ENCODE measurements around the gene KCTD3. TPM values are rescaled to one million over a fixed set of nuclear protein-coding genes. Genes with fewer than 3 reads are reported as not detected.

KCTD3 gene
- total RNA-seq, 4 donors from 2014 or later: 61.0 to 80.5 (median 65.2) TPM

- Histone ChIP-seq H3K27me3 (no peaks in the 10 kb centered on the region), H3K9me3 (peaks cover 0 to 13% (median 4%) of the 10 kb centered on the region in 4 donors), H3K4me1 (no peaks in the 10 kb centered on the region), H3K4me3 (no peak overlapping the region), H3K36me3 (no peaks in the 10 kb centered on the region), H3K27ac (replicated peaks in 1 of 4) (no peak overlapping the region)
- TF ChIP-seq EP300 (IDR thresholded peaks at IDR 0.05) (no peak), POLR2A (IDR thresholded peaks at IDR 0.05; ENCODE audit: low read depth) (no peak), CTCF (IDR thresholded peaks at IDR 0.05) (no peak), POLR2AphosphoS5 (IDR thresholded peaks at IDR 0.05) (no peak)
- intact Hi-C loops (cut with DNase I): no loop called here
- 88% methylated on average over 1 of the region's 1 CpG for WGBS
- DNase-seq (ENCODE audit: extremely low spot score): no peak
Measured at GRCh38 chr1:215557504-215557903, 9.6 kb upstream of the KCTD3 start.

- no peaks in the 10 kb centered on the region for H3K27me3 ChIP-seq
- H3K9me3 ChIP-seq: peaks cover 0 to 13% (median 4%) of the 10 kb centered on the region in 4 donors
- DNase-seq (ENCODE audit: extremely low spot score): no peak
- no peak overlapping the region for H3K27ac ChIP-seq (replicated peaks in 1 of 4)
- TF ChIP-seq EP300 (IDR thresholded peaks at IDR 0.05) (no peak), POLR2A (IDR thresholded peaks at IDR 0.05; ENCODE audit: low read depth) (no peak), POLR2AphosphoS5 (IDR thresholded peaks at IDR 0.05) (no peak), CTCF (IDR thresholded peaks at IDR 0.05) (no peak)
- no peaks in the 10 kb centered on the region for H3K4me1 ChIP-seq
- intact Hi-C loops (cut with DNase I): no loop called here
- no peak overlapping the region for H3K4me3 ChIP-seq
- 90% methylated on average over 4 of the region's 4 CpGs for WGBS
- H3K36me3 ChIP-seq: no peaks in the 10 kb centered on the region
Measured at GRCh38 chr1:215557992-215558626, 9.0 kb upstream of the KCTD3 start.

- Histone ChIP-seq H3K27ac (replicated peaks in 1 of 4) (peak overlapping the region; percentile 93 to 95 (median 94)), H3K4me1 (peaks cover 31 to 47% (median 44%) of the 10 kb centered on the region in 4 donors), H3K27me3 (no peaks in the 10 kb centered on the region), H3K9me3 (no peaks in the 10 kb centered on the region), H3K36me3 (no peaks in the 10 kb centered on the region), H3K4me3 (peak overlapping the region; percentile 81 to 93 (median 90))
- no peak for DNase-seq (ENCODE audit: extremely low spot score)
- WGBS: 0% methylated on average over 28 of the region's 63 CpGs
- no peak for TF ChIP-seq CTCF (IDR thresholded peaks at IDR 0.05)
- TF ChIP-seq POLR2AphosphoS5 (IDR thresholded peaks at IDR 0.05): no peak
- TF ChIP-seq EP300 (IDR thresholded peaks at IDR 0.05): no peak
- TF ChIP-seq POLR2A (IDR thresholded peaks at IDR 0.05; ENCODE audit: low read depth): no peak
- intact Hi-C loops (cut with DNase I): loop anchor here (5.0 kb wide), 1 partner anchor 40 kb away; no protein-coding TSS in a partner anchor
Measured at GRCh38 chr1:215567491-215568298, 591 bp downstream of the KCTD3 start.

- WGBS: 1% methylated on average over 5 of the region's 5 CpGs
- H3K36me3 ChIP-seq: no peaks in the 10 kb centered on the region
- H3K4me1 ChIP-seq: peaks cover 37 to 53% (median 50%) of the 10 kb centered on the region in 4 donors
- H3K27me3 ChIP-seq: no peaks in the 10 kb centered on the region
- no peak for DNase-seq (ENCODE audit: extremely low spot score)
- intact Hi-C loops (cut with DNase I): loop anchor here (5.0 kb wide), 1 partner anchor 39 kb away; no protein-coding TSS in a partner anchor
- H3K9me3 ChIP-seq: no peaks in the 10 kb centered on the region
- H3K27ac ChIP-seq (replicated peaks in 1 of 4): peak overlapping the region; percentile 93 to 95 (median 94)
- peak overlapping the region; percentile 81 to 93 (median 90) for H3K4me3 ChIP-seq
- TF ChIP-seq CTCF (IDR thresholded peaks at IDR 0.05) (no peak), POLR2A (IDR thresholded peaks at IDR 0.05; ENCODE audit: low read depth) (no peak), EP300 (IDR thresholded peaks at IDR 0.05) (no peak), POLR2AphosphoS5 (IDR thresholded peaks at IDR 0.05) (peak in 1 of 2 donors; percentile 29)
Measured at GRCh38 chr1:215568299-215568692, 1.2 kb downstream of the KCTD3 start.

Data from esophagus muscularis mucosa (tissue), 4 donors.